ENCODE results near the gene CFAP92.

DNA sequence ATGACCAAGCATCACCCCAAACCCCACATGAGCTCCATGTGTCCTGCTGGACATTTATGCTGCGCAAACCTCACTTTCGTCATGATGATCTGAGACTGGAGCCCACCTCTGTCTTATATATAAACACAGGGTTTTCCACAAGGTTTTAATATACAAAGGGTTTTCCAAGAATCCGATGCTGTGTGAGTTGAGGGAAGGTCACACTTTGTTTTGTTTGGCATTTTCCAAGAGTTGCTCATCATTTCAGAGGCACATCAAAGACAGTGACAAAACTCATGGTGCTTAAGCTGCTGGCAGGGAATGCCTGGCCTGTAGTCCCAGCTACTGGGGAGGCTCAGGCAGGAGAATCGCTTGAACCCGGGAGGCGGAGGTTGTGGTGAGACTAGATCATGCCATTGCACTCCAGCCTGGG, 27.3 kb upstream of the CFAP92 start:
- TF ChIP-seq, protein P1, sequence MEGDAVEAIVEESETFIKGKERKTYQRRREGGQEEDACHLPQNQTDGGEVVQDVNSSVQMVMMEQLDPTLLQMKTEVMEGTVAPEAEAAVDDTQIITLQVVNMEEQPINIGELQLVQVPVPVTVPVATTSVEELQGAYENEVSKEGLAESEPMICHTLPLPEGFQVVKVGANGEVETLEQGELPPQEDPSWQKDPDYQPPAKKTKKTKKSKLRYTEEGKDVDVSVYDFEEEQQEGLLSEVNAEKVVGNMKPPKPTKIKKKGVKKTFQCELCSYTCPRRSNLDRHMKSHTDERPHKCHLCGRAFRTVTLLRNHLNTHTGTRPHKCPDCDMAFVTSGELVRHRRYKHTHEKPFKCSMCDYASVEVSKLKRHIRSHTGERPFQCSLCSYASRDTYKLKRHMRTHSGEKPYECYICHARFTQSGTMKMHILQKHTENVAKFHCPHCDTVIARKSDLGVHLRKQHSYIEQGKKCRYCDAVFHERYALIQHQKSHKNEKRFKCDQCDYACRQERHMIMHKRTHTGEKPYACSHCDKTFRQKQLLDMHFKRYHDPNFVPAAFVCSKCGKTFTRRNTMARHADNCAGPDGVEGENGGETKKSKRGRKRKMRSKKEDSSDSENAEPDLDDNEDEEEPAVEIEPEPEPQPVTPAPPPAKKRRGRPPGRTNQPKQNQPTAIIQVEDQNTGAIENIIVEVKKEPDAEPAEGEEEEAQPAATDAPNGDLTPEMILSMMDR (IDR thresholded peaks at IDR 0.05; ENCODE audit: insufficient read depth, low read depth, low read length): no peak
- TF ChIP-seq EZH2 (IDR thresholded peaks at IDR 0.05; ENCODE audit: insufficient read depth, low read length): no peak
